HCT116 (cell line): ENCODE measurements around the gene SMIM41. TPM values are rescaled to one million over a fixed set of nuclear protein-coding genes. Genes with fewer than 3 reads are reported as not detected.

Source experiments
- ATAC-seq: fragments of 200-7000 bp; cut with Tn5 transposase; 2 replicates; pipeline ENCODE4 v1.9.1; 2020; ENCODE audit warnings: mild to moderate bottlenecking, moderate library complexity
- BruUV-seq: library from RNA; stranded (reverse); fragments of 400-500 nt; replicated peaks from 2 replicates; lab custom pipeline; 2021; lab: Mats Ljungman, UMichigan
- CTCF ChIA-PET: fragments of 300-600 bp; sonication (Branson Sonifier 250); formaldehyde crosslinking; loops from one replicate; lab custom pipeline; 2021; ENCODE audit warnings: antibody characterized with exemption; lab: Charles Lee
- POLR2A ChIA-PET: fragments of 300-600, 350-600 bp; sonication (Branson Sonifier 250); formaldehyde crosslinking; loops from one replicate; lab custom pipeline; 2021; ENCODE audit warnings: antibody characterized with exemption; lab: Charles Lee
- RAD21 ChIA-PET, 2 experiments: fragments of 300-600 bp; sonication (Branson Sonifier 250); formaldehyde crosslinking; loops; one replicate each; lab custom pipeline; 2023; ENCODE audit warnings: low total read pairs in 2 of 2; ENCODE audit not compliant: uncharacterized antibody in 2 of 2, unreplicated experiment in 2 of 2, low non-redundant PET in 1 of 2; lab: Charles Lee
- DNase-seq: peaks from one replicate; pipeline ENCODE4 v3.0.0-alpha.2; 2010; ENCODE audit warnings: low read depth, low spot score
- H2AFZ ChIP-seq: fragments of 200-600 bp; shearing (Covaris generic), sonication (generic); 2 replicates; pipeline ENCODE4 v1.6.1; 2017; ENCODE audit warnings: low read depth, mixed run types, mixed read lengths, antibody characterized with exemption, low read length; ENCODE audit not compliant: poor library complexity, severe bottlenecking
- H3K27ac ChIP-seq: 2 replicates; pipeline ENCODE4 v1.5.1; 2012; ENCODE audit warnings: low read depth, low read length
- H3K27me3 ChIP-seq: fragments of 200-600 bp; sonication (generic); 2 replicates; pipeline ENCODE4 v1.6.1; 2016; ENCODE audit warnings: mixed run types, low read length, mixed read lengths; ENCODE audit not compliant: insufficient read depth
- H3K36me3 ChIP-seq, 2 experiments: fragments of 200-500 bp in 1 of 2; fragments of 200-600 bp in 1 of 2; sonication (Bioruptor generic) in 1 of 2; sonication (generic) in 1 of 2; 2 replicates each; pipeline versions ENCODE4 v1.5.1 to v1.6.1; 2014 to 2016; ENCODE audit warnings: low read length in 2 of 2, inconsistent platforms in 1 of 2, mixed read lengths in 1 of 2, mixed run types in 1 of 2; ENCODE audit not compliant: insufficient read depth in 2 of 2, control insufficient read depth in 1 of 2
- H3K4me1 ChIP-seq, 2 experiments: fragments of 200-600 bp in 1 of 2; sonication (generic) in 1 of 2; 2 replicates each; pipeline versions ENCODE4 v1.5.1 to v1.6.1; 2012 to 2017; ENCODE audit warnings: low read length in 2 of 2, inconsistent platforms in 1 of 2, mild to moderate bottlenecking in 1 of 2, mixed read lengths in 1 of 2, mixed run types in 1 of 2, moderate library complexity in 1 of 2; ENCODE audit not compliant: insufficient read depth in 2 of 2, control insufficient read depth in 1 of 2
- H3K4me2 ChIP-seq: fragments of 200-600 bp; sonication (generic); 2 replicates; pipeline ENCODE4 v1.6.1; 2017; ENCODE audit warnings: mixed run types, low read length, mixed read lengths
- H3K4me3 ChIP-seq, 2 experiments: fragments of 200-600 bp in 1 of 2; sonication (generic) in 1 of 2; replicated peaks in 1 of 2; 2 replicates each; pipeline ENCODE4 v1.5.1; 2011 to 2016; ENCODE audit warnings: low read length in 2 of 2, control low read depth in 1 of 2, low read depth in 1 of 2, mild to moderate bottlenecking in 1 of 2, mixed read lengths in 1 of 2, mixed run types in 1 of 2
- H3K79me2 ChIP-seq: fragments of 200-600 bp; sonication (generic); 2 replicates; pipeline ENCODE4 v1.6.1; 2017; ENCODE audit warnings: mild to moderate bottlenecking, mixed run types, low read length, moderate library complexity, mixed read lengths; ENCODE audit not compliant: insufficient read depth
- H3K9ac ChIP-seq: fragments of 200-600 bp; sonication (generic); 2 replicates; pipeline ENCODE4 v1.6.1; 2016; ENCODE audit warnings: low read length, mixed read lengths
- H3K9me2 ChIP-seq: fragments of 200-600 bp; sonication (generic), shearing (Covaris generic); 2 replicates; pipeline ENCODE4 v1.6.1; 2017; ENCODE audit warnings: mixed run types, mild to moderate bottlenecking, moderate library complexity; ENCODE audit not compliant: insufficient read depth
- H3K9me3 ChIP-seq, 2 experiments: fragments of 200-500 bp in 1 of 2; fragments of 200-600 bp in 1 of 2; sonication (Bioruptor generic) in 1 of 2; sonication (generic) in 1 of 2; 2 replicates each; pipeline ENCODE4 v1.6.1; 2014 to 2017; ENCODE audit warnings: low read length in 2 of 2, mixed read lengths in 2 of 2, inconsistent platforms in 1 of 2, low read depth in 1 of 2, mild to moderate bottlenecking in 1 of 2, mixed run types in 1 of 2, moderate library complexity in 1 of 2; ENCODE audit not compliant: control insufficient read depth in 1 of 2, insufficient read depth in 1 of 2
- H4K20me1 ChIP-seq: fragments of 200-600 bp; sonication (generic), shearing (Covaris generic); 2 replicates; pipeline ENCODE4 v1.6.1; 2017; ENCODE audit warnings: mixed run types, mild to moderate bottlenecking, moderate library complexity; ENCODE audit not compliant: insufficient read depth
- CBX3 ChIP-seq: IDR thresholded peaks from 2 replicates; pipeline ENCODE4 v1.6.1; 2012; ENCODE audit warnings: low read depth
- CEBPB ChIP-seq: IDR thresholded peaks from 2 replicates; pipeline ENCODE4 v1.6.1; 2012; ENCODE audit warnings: low read depth
- EZH2phosphoT487 ChIP-seq: fragments of 200-600 bp; IDR thresholded peaks from 2 replicates; pipeline ENCODE4 v1.6.1; 2018; ENCODE audit warnings: antibody characterized with exemption, borderline replicate concordance
- FOSL1 ChIP-seq: IDR thresholded peaks from 2 replicates; pipeline ENCODE4 v1.6.1; 2012; ENCODE audit warnings: low read depth
- MAX ChIP-seq: IDR thresholded peaks from 2 replicates; pipeline ENCODE4 v1.6.1; 2012
- POLR2AphosphoS5 ChIP-seq: IDR thresholded peaks from 2 replicates; pipeline ENCODE4 v1.6.1; 2011; ENCODE audit warnings: mild to moderate bottlenecking, low read depth, low read length, moderate library complexity
- RAD21 ChIP-seq: IDR thresholded peaks from 2 replicates; pipeline ENCODE4 v1.6.1; 2012; ENCODE audit warnings: low read depth, mild to moderate bottlenecking
- REST ChIP-seq: IDR thresholded peaks from 2 replicates; pipeline ENCODE4 v1.6.1; 2012; ENCODE audit warnings: low read depth
- SIN3A ChIP-seq: IDR thresholded peaks from 2 replicates; pipeline ENCODE4 v1.6.1; 2012; ENCODE audit warnings: low read depth
- intact Hi-C: fragments of 100-400 bp; cut with micrococcal nuclease; formaldehyde crosslinking; loops from 2 replicates; pipeline ENCODE4 v1.10.0; 2022
- total RNA-seq: library from RNA; stranded (reverse); gene quantifications from one replicate; pipeline ENCODE4 v1.2.1, GENCODE V29; 2021; ENCODE audit not compliant: unreplicated experiment
- TF ChIP-seq, protein P1 (sequence below): IDR thresholded peaks from 2 replicates; pipeline ENCODE4 v1.6.1; 2011; ENCODE audit warnings: mild to moderate bottlenecking, low read length, moderate library complexity; ENCODE audit not compliant: insufficient replicate concordance; ENCODE audit errors: extremely low read depth

SMIM41 gene
- total RNA-seq, 1 experiment from 2014 or later: not detected

DNA sequence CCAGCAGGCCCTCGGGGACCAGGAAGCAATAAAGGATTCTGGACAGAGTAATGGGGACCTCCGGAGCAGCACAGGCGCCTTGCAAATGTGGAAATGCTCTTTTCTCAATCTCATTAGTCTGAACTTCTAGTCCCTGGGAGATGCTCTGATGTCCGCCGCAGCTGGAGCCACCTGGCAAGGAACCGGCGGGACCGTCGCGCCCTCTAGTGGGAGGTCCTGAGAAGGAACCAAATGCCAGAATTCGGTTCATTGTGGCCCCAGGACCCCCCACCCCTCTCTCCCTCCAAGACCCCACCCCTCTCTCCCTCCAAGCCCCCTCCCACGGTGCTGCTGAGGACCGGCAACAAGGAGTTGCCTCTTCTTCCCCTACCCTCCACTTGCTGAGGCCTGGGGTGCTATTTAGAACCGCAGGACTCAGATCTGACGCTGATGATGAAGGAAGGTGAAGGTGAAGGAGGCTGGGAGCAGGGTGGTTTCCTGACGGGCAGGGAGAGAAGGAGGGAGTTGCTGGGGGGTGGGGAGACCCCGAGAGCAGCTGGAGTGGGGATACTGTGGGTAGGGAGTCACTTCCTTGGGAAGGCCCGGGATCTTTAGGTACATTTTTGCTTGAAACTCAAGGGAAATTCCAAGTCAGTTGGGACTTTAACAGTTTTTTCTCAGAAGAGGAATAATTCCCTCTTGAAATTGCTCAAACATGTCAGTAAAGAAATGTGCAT, 42.5 kb downstream of the SMIM41 start (continued):
- TF ChIP-seq REST (no peak), CEBPB (no peak), POLR2AphosphoS5 (no peak), FOSL1 (no peak), MAX (no peak), EZH2phosphoT487 (no peak)
- TF ChIP-seq, protein P1, sequence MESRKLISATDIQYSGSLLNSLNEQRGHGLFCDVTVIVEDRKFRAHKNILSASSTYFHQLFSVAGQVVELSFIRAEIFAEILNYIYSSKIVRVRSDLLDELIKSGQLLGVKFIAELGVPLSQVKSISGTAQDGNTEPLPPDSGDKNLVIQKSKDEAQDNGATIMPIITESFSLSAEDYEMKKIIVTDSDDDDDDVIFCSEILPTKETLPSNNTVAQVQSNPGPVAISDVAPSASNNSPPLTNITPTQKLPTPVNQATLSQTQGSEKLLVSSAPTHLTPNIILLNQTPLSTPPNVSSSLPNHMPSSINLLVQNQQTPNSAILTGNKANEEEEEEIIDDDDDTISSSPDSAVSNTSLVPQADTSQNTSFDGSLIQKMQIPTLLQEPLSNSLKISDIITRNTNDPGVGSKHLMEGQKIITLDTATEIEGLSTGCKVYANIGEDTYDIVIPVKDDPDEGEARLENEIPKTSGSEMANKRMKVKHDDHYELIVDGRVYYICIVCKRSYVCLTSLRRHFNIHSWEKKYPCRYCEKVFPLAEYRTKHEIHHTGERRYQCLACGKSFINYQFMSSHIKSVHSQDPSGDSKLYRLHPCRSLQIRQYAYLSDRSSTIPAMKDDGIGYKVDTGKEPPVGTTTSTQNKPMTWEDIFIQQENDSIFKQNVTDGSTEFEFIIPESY: no peak
- TF ChIP-seq, all 23 proteins: peak for 3

- peaks cover 0 to 17% of the 10 kb centered on the region in 2 experiments; a peak in 2 of 4 replicates for H3K4me1 ChIP-seq
Observed at GRCh38 chr12:52122540-52122871, 43.0 kb downstream of the SMIM41 start.

More at GRCh38 chr12:52122540-52122871, 43.0 kb downstream of the SMIM41 start:
- no TSS peak for BruUV-seq
- POLR2A ChIA-PET: no interaction called here
- no peak overlapping the region for H3K27ac ChIP-seq
- no peaks in the 10 kb centered on the region for H4K20me1 ChIP-seq
- RAD21 ChIA-PET: no interaction called here
- H3K9me2 ChIP-seq: no peaks in the 10 kb centered on the region
- intact Hi-C loops: no loop called here
- TF ChIP-seq RAD21 (no peak), CBX3 (no peak), EZH2phosphoT487 (no peak), SIN3A (no peak), REST (no peak), POLR2AphosphoS5 (no peak)
- no peaks in the 10 kb centered on the region for H3K27me3 ChIP-seq
- H3K36me3 ChIP-seq: no peaks in the 10 kb centered on the region
- H3K79me2 ChIP-seq: no peaks in the 10 kb centered on the region
- CTCF ChIA-PET: interaction anchor here (0.6 to 3.8 kb wide), 6 partner anchors 97 to 743 kb away, joined by 3 to 74 read pairs (median 4); no protein-coding TSS in a partner anchor
- no peak overlapping the region for H2AFZ ChIP-seq
- DNase-seq: no peak
- H3K4me3 ChIP-seq: no peak overlapping the region
- no peak for ATAC-seq
- H3K9me3 ChIP-seq: no peaks in the 10 kb centered on the region
- H3K4me2 ChIP-seq: no peak overlapping the region
- no peak overlapping the region for H3K9ac ChIP-seq
